Cortex of kidney (tissue), 1 donor: ENCODE data around the gene FXYD3.

Experiments
- DNase-seq: peaks from one replicate; lab custom pipeline; 2025; lab: John Stamatoyannopoulos, UW

The FXYD3 gene

GRCh38 chr19:35106291-35106583, 9.4 kb upstream of the FXYD3 start:
- no peak for DNase-seq

GRCh38 chr19:35106898-35107541, 8.6 kb upstream of the FXYD3 start:
- DNase-seq, result no peak

GRCh38 chr19:35107545-35107944, 8.1 kb upstream of the FXYD3 start:
- no peak for DNase-seq

- no peak for DNase-seq
Measured at GRCh38 chr19:35108730-35109129, 6.9 kb upstream of the FXYD3 start.

- DNase-seq, result no peak
Measured at GRCh38 chr19:35109395-35110112, 6.1 kb upstream of the FXYD3 start.

- DNase-seq, result no peak
Measured at GRCh38 chr19:35110974-35111373, 4.6 kb upstream of the FXYD3 start.

GRCh38 chr19:35112995-35113688, 2.5 kb upstream of the FXYD3 start:
- no peak for DNase-seq

GRCh38 chr19:35114353-35115176, 1.1 kb upstream of the FXYD3 start:
- no peak for DNase-seq

- DNase-seq, result no peak
Measured at GRCh38 chr19:35116072-35116801, 614 bp downstream of the FXYD3 start.

GRCh38 chr19:35117116-35117515, 1.5 kb downstream of the FXYD3 start:
- DNase-seq, result no peak

GRCh38 chr19:35117799-35118198, 2.2 kb downstream of the FXYD3 start:
- no peak for DNase-seq

- no peak for DNase-seq
Measured at GRCh38 chr19:35118268-35119020, 2.8 kb downstream of the FXYD3 start.

GRCh38 chr19:35119091-35119490, 3.5 kb downstream of the FXYD3 start:
- no peak for DNase-seq

GRCh38 chr19:35119578-35120155, 4.0 kb downstream of the FXYD3 start:
- DNase-seq, result no peak

- DNase-seq, result no peak
Measured at GRCh38 chr19:35120492-35120891, 4.9 kb downstream of the FXYD3 start.

GRCh38 chr19:35120898-35121297, 5.3 kb downstream of the FXYD3 start:
- DNase-seq, result no peak

GRCh38 chr19:35122687-35123551, 7.3 kb downstream of the FXYD3 start:
- DNase-seq, result no peak

- no peak for DNase-seq
Measured at GRCh38 chr19:35123573-35123972, 8.0 kb downstream of the FXYD3 start.
